ENCODE measurements around the gene HIVEP3. TPM values are rescaled to one million over a fixed set of nuclear protein-coding genes. Genes with fewer than 3 reads are reported as not detected.

HIVEP3 gene
- total and polyA plus RNA-seq, 4 donors: 3.0 to 9.4 (median 7.8) TPM

DNA sequence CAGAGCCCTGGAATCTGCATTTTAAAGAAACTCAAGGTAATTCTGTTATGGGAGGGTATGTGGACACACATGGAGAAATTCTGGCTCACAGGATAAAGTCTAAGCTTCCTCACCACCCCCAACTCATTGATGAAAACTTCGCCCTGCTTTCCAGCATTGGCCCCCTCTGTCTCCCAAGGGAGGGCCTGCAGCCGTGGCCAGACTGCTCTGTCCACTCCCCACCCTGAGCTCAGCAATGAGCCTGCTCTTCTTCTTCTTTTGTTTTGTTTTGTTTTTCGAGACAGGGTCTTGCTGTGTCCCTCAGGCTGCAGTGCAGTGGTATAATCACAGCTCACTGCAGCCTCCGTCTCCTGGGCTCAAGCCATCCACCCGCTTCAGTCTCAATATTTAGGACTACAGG is 297.5 kb downstream of the HIVEP3 start:
- peaks cover 21% of the 10 kb centered on the region for H3K4me1 ChIP-seq (ENCODE audit: control insufficient read depth, insufficient read depth, low read length)
- no peaks in the 10 kb centered on the region for H3K9me3 ChIP-seq (ENCODE audit: control insufficient read depth, insufficient read depth, low read length)
- no peak overlapping the region for H3K27ac ChIP-seq (ENCODE audit: low read depth, low read length)
- no peak overlapping the region for H3K4me3 ChIP-seq (ENCODE audit: low read depth, low read length)
- peaks cover 5% of the 10 kb centered on the region for H3K27me3 ChIP-seq (ENCODE audit: control insufficient read depth, insufficient read depth, low read length)
- H3K36me3 ChIP-seq (ENCODE audit: control insufficient read depth, insufficient read depth, low read length): no peaks in the 10 kb centered on the region
- WGBS (ENCODE audit: insufficient coverage): 95% methylated on average over 2 of the region's 5 CpGs
- DNase-seq (ENCODE audit: low read depth in 4 of 6, low spot score in 6 of 6): no peak

DNA sequence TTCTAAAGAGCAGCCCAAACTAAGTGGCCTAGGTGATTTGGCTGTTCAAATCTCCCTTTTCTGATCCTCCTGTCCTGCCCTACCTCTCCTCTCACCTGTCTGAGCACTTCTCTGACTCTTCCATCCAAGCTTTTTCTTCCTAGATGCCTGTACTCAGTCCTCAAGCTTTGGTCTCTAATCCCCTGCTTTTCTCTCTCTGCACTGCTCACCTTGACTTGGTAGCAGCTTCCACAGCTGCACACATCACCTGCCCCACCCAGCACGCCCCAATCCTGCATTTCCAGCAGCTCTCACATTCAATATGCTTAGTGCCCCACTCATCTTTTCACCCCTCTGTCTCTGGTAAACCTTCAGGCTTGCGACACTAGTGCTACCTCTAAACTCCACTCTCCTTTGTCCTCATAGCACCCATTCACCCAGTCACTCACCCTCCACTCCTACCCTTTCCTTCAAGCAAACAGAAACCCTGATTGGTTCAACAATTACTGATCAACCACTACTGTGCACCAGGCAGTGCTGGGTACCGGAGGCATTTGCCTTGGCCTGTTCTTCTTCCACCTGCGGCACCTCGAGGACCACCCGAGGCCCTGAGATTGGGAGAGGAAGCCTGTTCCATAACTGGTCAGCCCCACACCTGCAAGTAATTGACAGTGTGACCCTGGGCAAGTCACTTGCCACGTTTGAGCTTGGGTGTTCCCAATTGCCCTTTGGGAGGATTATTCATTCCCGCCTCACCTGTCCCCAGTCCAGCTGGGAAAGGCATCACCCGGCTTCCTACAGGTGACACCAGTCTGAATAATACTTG is 298.2 kb downstream of the HIVEP3 start:
- DNase-seq (ENCODE audit: low read depth in 4 of 6, low spot score in 6 of 6): no peak
- H3K27ac ChIP-seq (ENCODE audit: low read depth, low read length): no peak overlapping the region
- no peaks in the 10 kb centered on the region for H3K9me3 ChIP-seq (ENCODE audit: control insufficient read depth, insufficient read depth, low read length)
- no peaks in the 10 kb centered on the region for H3K36me3 ChIP-seq (ENCODE audit: control insufficient read depth, insufficient read depth, low read length)
- H3K4me3 ChIP-seq (ENCODE audit: low read depth, low read length): no peak overlapping the region
- WGBS (ENCODE audit: insufficient coverage): 83% methylated on average over 9 of the region's 9 CpGs
- H3K27me3 ChIP-seq (ENCODE audit: control insufficient read depth, insufficient read depth, low read length): peaks cover 5% of the 10 kb centered on the region
- peaks cover 18% of the 10 kb centered on the region for H3K4me1 ChIP-seq (ENCODE audit: control insufficient read depth, insufficient read depth, low read length)

DNA sequence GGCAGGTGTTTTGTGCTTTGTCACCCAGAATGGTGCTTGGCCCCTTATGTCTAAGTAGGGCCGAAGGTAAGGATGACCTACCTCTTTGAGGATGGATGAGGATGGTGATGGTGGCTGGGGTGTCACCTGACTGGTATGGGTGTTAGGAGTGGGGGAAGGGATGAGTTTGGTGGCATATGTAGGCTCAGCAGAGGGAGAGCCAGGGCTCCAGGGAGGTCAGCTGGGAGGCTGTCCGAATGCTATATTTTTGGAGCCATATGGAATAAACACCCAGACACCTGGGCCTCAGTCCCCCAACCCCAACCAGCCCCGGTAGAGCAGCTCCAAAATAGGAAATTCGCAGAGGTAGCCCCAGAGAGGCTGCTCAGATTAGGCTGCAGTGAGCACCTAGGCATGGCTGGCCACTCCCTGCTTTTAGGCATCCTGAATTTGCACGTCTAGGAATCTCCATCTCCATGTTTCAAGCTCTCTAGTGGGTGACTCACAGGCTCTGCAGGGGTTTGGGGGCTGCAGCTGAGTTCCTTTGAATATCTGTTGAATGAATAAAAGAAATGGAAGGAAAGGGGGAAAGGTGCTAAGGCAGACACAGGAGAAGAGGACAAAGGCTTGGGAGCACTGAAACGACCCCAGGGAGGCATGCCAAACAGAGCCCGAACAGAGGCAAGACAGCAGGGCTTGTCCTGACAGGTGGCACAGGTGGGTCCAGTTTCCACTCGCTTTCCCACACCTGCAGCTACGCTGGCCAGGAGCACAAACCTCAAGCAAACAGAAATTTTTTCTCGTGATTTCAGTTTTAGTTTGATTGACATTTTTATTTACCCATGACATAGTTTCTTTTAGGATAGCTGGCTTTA is 299.0 kb downstream of the HIVEP3 start:
- H3K27ac ChIP-seq (ENCODE audit: low read depth, low read length): no peak overlapping the region
- H3K9me3 ChIP-seq (ENCODE audit: control insufficient read depth, insufficient read depth, low read length): no peaks in the 10 kb centered on the region
- DNase-seq (ENCODE audit: low read depth in 4 of 6, low spot score in 6 of 6): no peak
- peaks cover 18% of the 10 kb centered on the region for H3K4me1 ChIP-seq (ENCODE audit: control insufficient read depth, insufficient read depth, low read length)
- H3K36me3 ChIP-seq (ENCODE audit: control insufficient read depth, insufficient read depth, low read length): no peaks in the 10 kb centered on the region
- H3K27me3 ChIP-seq (ENCODE audit: control insufficient read depth, insufficient read depth, low read length): peaks cover 5% of the 10 kb centered on the region
- H3K4me3 ChIP-seq (ENCODE audit: low read depth, low read length): no peak overlapping the region
- WGBS (ENCODE audit: insufficient coverage): 70% methylated on average over 6 of the region's 10 CpGs

DNA sequence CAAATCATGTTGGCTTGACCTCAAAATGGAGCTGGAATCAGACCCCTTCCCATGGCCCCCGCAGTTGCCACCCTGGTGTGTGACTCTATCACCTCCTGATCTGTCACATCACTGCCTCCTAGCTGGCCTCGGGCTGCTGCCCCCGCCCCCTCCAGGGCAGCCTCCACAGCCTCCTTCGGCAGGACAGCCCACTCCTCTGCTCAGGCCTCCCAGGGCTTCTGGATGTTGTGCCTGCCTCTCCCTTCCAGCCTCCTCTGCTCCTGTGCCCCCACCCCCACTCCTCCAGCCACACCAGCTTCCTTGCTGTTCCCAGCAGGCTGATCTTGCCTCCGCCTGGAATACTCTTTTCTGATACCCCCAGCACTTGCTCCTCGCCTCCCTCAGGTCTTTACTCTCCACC is 299.9 kb downstream of the HIVEP3 start:
- H3K9me3 ChIP-seq (ENCODE audit: control insufficient read depth, insufficient read depth, low read length): no peaks in the 10 kb centered on the region
- WGBS (ENCODE audit: insufficient coverage): 70% methylated on average over 6 of the region's 6 CpGs
- peaks cover 18% of the 10 kb centered on the region for H3K4me1 ChIP-seq (ENCODE audit: control insufficient read depth, insufficient read depth, low read length)
- H3K27me3 ChIP-seq (ENCODE audit: control insufficient read depth, insufficient read depth, low read length): peaks cover 5% of the 10 kb centered on the region
- no peaks in the 10 kb centered on the region for H3K36me3 ChIP-seq (ENCODE audit: control insufficient read depth, insufficient read depth, low read length)
- H3K27ac ChIP-seq (ENCODE audit: low read depth, low read length): no peak overlapping the region
- H3K4me3 ChIP-seq (ENCODE audit: low read depth, low read length): no peak overlapping the region
- no peak for DNase-seq (ENCODE audit: low read depth in 4 of 6, low spot score in 6 of 6)

DNA sequence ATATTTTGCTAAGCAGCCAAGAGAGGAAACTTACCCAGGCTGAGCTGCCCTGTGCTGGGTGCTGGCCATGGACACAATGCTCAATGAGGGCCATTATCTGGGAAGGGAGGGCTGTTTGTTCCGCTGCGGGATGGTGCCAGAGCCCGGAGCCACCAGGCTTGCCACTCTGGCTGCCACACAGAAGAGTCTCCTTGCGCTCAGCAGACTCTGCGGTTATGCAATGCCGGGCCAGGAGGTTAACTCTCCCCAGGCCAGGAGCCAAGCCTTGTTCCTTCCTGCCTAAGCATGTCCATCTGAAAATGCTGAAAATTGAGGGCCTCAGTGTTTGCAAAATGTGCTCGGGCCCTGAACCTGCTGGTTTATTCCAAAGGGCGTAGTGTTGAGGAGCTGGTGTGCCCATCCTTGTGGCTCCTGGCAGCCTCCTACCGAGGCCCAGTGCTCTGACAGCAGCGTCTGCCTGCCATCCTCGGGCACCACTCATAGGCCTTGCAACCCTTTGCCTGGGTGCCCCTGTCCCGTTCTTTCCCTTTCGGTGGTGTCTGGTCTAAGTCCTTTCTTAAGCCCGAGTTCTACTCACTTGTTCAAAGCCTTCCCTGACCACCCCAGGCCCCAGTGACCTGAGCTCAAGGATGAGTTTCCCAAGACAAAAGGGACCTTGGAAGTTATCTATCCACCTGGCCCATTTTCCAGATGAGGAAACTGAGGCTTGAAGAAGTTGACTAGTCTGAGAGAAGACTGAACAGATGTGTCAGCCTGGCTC is 300.5 kb downstream of the HIVEP3 start:
- DNase-seq (ENCODE audit: low read depth in 4 of 6, low spot score in 6 of 6): peak; percentile 17 to 86 (median 34)
- Histone ChIP-seq H3K4me1 (ENCODE audit: control insufficient read depth, insufficient read depth, low read length) (peaks cover 18% of the 10 kb centered on the region), H3K27ac (ENCODE audit: low read depth, low read length) (peak overlapping the region; percentile 25), H3K27me3 (ENCODE audit: control insufficient read depth, insufficient read depth, low read length) (peaks cover 5% of the 10 kb centered on the region), H3K4me3 (ENCODE audit: low read depth, low read length) (no peak overlapping the region), H3K36me3 (ENCODE audit: control insufficient read depth, insufficient read depth, low read length) (no peaks in the 10 kb centered on the region), H3K9me3 (ENCODE audit: control insufficient read depth, insufficient read depth, low read length) (no peaks in the 10 kb centered on the region)
- 39% methylated on average over 13 of the region's 14 CpGs for WGBS (ENCODE audit: insufficient coverage)

DNA sequence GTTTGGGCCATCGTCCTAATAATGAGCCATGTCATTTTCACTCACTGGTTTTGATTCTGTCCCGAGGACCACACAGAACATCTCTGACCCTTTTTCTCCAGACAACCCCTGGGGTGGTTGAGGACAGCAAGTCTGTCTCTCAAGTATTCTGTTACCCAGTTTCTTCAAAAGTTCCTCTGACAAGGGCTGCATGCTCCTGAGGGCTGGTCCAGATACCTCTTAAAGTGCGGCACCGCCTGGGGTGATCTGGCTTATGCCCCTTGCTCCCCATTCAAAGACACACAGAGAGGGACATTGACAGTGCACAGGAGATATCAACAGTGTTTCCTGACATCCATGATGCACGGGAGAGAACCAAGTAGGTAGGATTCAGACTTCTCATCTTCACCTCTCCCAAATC is 301.4 kb downstream of the HIVEP3 start:
- no peaks in the 10 kb centered on the region for H3K36me3 ChIP-seq (ENCODE audit: control insufficient read depth, insufficient read depth, low read length)
- peaks cover 5% of the 10 kb centered on the region for H3K27me3 ChIP-seq (ENCODE audit: control insufficient read depth, insufficient read depth, low read length)
- H3K4me1 ChIP-seq (ENCODE audit: control insufficient read depth, insufficient read depth, low read length): peaks cover 18% of the 10 kb centered on the region
- no peak overlapping the region for H3K27ac ChIP-seq (ENCODE audit: low read depth, low read length)
- WGBS (ENCODE audit: insufficient coverage): 67% methylated on average over 3 of the region's 5 CpGs
- DNase-seq (ENCODE audit: low read depth in 4 of 6, low spot score in 6 of 6): no peak
- H3K9me3 ChIP-seq (ENCODE audit: control insufficient read depth, insufficient read depth, low read length): no peaks in the 10 kb centered on the region
- no peak overlapping the region for H3K4me3 ChIP-seq (ENCODE audit: low read depth, low read length)

DNA sequence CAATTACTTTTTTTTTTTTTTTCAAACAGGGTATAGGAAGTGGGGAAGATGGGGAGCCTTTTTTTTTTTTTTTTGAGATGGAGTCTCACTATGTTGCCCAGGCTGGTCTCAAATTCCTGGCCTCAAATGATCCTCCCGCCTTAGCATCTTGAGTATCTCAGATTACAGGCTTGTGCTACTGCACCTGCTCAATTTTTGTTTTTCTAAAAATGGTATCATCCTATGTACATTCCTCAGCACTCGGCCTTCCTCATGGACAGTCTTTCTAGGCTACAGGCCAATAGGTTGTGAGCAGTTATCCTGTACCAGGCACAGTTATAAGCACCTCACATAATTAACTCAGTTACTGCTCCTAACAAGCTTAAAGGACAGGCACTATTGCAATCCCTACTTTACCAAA is 302.2 kb downstream of the HIVEP3 start:
- Histone ChIP-seq H3K9me3 (ENCODE audit: control insufficient read depth, insufficient read depth, low read length) (no peaks in the 10 kb centered on the region), H3K4me1 (ENCODE audit: control insufficient read depth, insufficient read depth, low read length) (peaks cover 18% of the 10 kb centered on the region), H3K27me3 (ENCODE audit: control insufficient read depth, insufficient read depth, low read length) (peaks cover 5% of the 10 kb centered on the region), H3K36me3 (ENCODE audit: control insufficient read depth, insufficient read depth, low read length) (no peaks in the 10 kb centered on the region), H3K27ac (ENCODE audit: low read depth, low read length) (no peak overlapping the region), H3K4me3 (ENCODE audit: low read depth, low read length) (no peak overlapping the region)
- 69% methylated on average over 2 of the region's 2 CpGs for WGBS (ENCODE audit: insufficient coverage)
- no peak for DNase-seq (ENCODE audit: low read depth in 4 of 6, low spot score in 6 of 6)

DNA sequence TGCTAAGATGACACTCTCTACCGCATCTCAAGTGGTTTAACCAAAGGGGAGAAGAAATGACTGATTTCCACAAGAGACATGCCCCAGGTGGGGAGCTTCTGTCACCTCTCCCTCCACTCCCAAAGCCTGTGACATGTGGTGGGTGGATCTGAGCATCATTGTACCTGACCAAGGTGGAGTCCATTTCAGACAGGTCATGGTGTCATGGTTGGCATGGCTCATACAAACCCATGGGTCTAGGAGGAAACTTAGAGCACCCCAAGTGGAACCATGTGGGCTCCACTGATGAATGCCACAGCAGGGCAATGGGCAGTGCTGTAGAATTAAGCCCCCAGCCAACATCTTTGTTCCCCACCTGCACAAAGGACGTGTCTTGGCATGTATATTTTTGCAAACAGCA is 302.7 kb downstream of the HIVEP3 start:
- WGBS (ENCODE audit: insufficient coverage): 86% methylated on average over 1 of the region's 2 CpGs
- no peak for DNase-seq (ENCODE audit: low read depth in 4 of 6, low spot score in 6 of 6)
- Histone ChIP-seq H3K27me3 (ENCODE audit: control insufficient read depth, insufficient read depth, low read length) (peaks cover 5% of the 10 kb centered on the region), H3K27ac (ENCODE audit: low read depth, low read length) (no peak overlapping the region), H3K4me3 (ENCODE audit: low read depth, low read length) (no peak overlapping the region), H3K36me3 (ENCODE audit: control insufficient read depth, insufficient read depth, low read length) (no peaks in the 10 kb centered on the region), H3K4me1 (ENCODE audit: control insufficient read depth, insufficient read depth, low read length) (peaks cover 18% of the 10 kb centered on the region), H3K9me3 (ENCODE audit: control insufficient read depth, insufficient read depth, low read length) (no peaks in the 10 kb centered on the region)

DNA sequence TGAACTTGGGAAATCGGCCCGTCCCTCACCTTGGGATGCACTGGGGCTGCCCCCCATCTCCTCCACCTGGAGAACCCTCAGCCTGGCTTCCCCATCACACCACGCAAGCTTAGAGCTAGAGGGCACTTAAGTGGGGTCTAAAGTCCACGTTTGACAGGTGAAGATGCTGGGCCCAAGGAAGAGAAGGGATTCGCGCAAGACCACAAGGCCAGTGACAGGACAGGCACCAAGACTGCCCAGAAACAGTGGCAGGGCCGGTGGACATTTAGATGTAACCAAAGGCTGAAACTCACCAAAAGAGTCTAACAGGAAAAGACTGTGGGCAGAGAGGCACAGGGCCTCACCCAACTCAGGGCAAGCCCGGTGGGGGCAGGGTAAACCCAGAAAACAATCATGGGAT is 303.4 kb downstream of the HIVEP3 start:
- no peaks in the 10 kb centered on the region for H3K36me3 ChIP-seq (ENCODE audit: control insufficient read depth, insufficient read depth, low read length)
- peaks cover 5% of the 10 kb centered on the region for H3K27me3 ChIP-seq (ENCODE audit: control insufficient read depth, insufficient read depth, low read length)
- no peak overlapping the region for H3K4me3 ChIP-seq (ENCODE audit: low read depth, low read length)
- no peak overlapping the region for H3K27ac ChIP-seq (ENCODE audit: low read depth, low read length)
- H3K4me1 ChIP-seq (ENCODE audit: control insufficient read depth, insufficient read depth, low read length): peaks cover 18% of the 10 kb centered on the region
- H3K9me3 ChIP-seq (ENCODE audit: control insufficient read depth, insufficient read depth, low read length): no peaks in the 10 kb centered on the region
- DNase-seq (ENCODE audit: low read depth in 4 of 6, low spot score in 6 of 6): no peak
- 95% methylated on average over 8 of the region's 8 CpGs for WGBS (ENCODE audit: insufficient coverage)
